Endothelial cell of umbilical vein (primary cell): ENCODE data around the gene CTAGE9. TPM values are rescaled to one million over a fixed set of nuclear protein-coding genes. Genes with fewer than 3 reads are reported as not detected.

Experiments
- BruUV-seq: library from RNA; stranded (reverse); fragments of 400-500 nt; replicated peaks from 2 replicates; lab custom pipeline; 2021; lab: Mats Ljungman, UMichigan
- CTCF ChIA-PET: fragments of 300-600, 350-600 bp; sonication (Branson Sonifier 250); formaldehyde crosslinking; loops from one replicate; lab custom pipeline; 2021; ENCODE audit warnings: antibody characterized with exemption, inconsistent platforms; lab: Charles Lee
- POLR2A ChIA-PET: fragments of 300-600, 350-600 bp; sonication (Branson Sonifier 250); formaldehyde crosslinking; loops from one replicate; lab custom pipeline; 2021; ENCODE audit warnings: antibody characterized with exemption, inconsistent platforms; lab: Charles Lee
- DNase-seq: peaks from one replicate; pipeline ENCODE4 v3.0.0-alpha.2; 2011; ENCODE audit warnings: low read depth, low spot score
- FAIRE-seq: peaks from 2 replicates; lab custom pipeline; 2011; peaks lifted over from hg19 to GRCh38; lab: Jason Lieb, UNC
- H2AFZ ChIP-seq: 2 replicates; pipeline ENCODE4 v1.6.0; 2012; ENCODE audit warnings: low read depth, low read length, control low read depth, inconsistent platforms
- H3K27ac ChIP-seq: 2 replicates; pipeline ENCODE4 v1.5.1; 2011; ENCODE audit warnings: low read depth, mild to moderate bottlenecking, control low read depth, low read length, moderate library complexity; ENCODE audit not compliant: insufficient read depth
- H3K27me3 ChIP-seq, 2 experiments: 2 replicates each; pipeline versions ENCODE4 v1.6.0 to v1.6.1; 2011; ENCODE audit warnings: low read length in 2 of 2, mixed read lengths in 1 of 2; ENCODE audit not compliant: control insufficient read depth in 2 of 2, insufficient read depth in 2 of 2
- H3K36me3 ChIP-seq, 2 experiments: 2 replicates in 1 of 2; 3 replicates in 1 of 2; pipeline ENCODE4 v1.5.1; 2011; ENCODE audit warnings: low read length in 2 of 2, mild to moderate bottlenecking in 1 of 2, moderate library complexity in 1 of 2; ENCODE audit not compliant: control insufficient read depth in 2 of 2, insufficient read depth in 2 of 2; ENCODE audit errors: extremely low read depth in 1 of 2
- H3K4me1 ChIP-seq: 3 replicates; pipeline ENCODE4 v1.5.1; 2011; ENCODE audit warnings: mild to moderate bottlenecking, low read length; ENCODE audit not compliant: control insufficient read depth, insufficient read depth; ENCODE audit errors: extremely low read depth
- H3K4me2 ChIP-seq: 2 replicates; pipeline ENCODE4 v1.6.1; 2011; ENCODE audit warnings: low read length, control low read depth, mixed read lengths; ENCODE audit not compliant: insufficient read depth
- H3K4me3 ChIP-seq, 3 experiments: fragments of 200-600 bp in 1 of 3; sonication (generic), shearing (Covaris generic) in 1 of 3; replicated peaks in 1 of 3; 2 replicates each; pipeline ENCODE4 v1.5.1; 2011 to 2016; ENCODE audit warnings: control low read depth in 3 of 3, low read length in 3 of 3, mild to moderate bottlenecking in 2 of 3, inconsistent platforms in 1 of 3, low read depth in 1 of 3, moderate library complexity in 1 of 3; ENCODE audit not compliant: insufficient read depth in 1 of 3
- H3K79me2 ChIP-seq: 2 replicates; pipeline ENCODE4 v1.6.0; 2012; ENCODE audit warnings: low read length, inconsistent platforms; ENCODE audit not compliant: control insufficient read depth, insufficient read depth
- H3K9ac ChIP-seq: replicated peaks from 2 replicates; pipeline ENCODE3; 2011; ENCODE audit warnings: low read length, control low read depth; ENCODE audit not compliant: insufficient read depth; ENCODE audit errors: extremely low read depth
- H3K9me1 ChIP-seq: replicated peaks from 3 replicates; pipeline ENCODE4 v1.6.0; 2011; ENCODE audit warnings: mild to moderate bottlenecking, low read length; ENCODE audit not compliant: control insufficient read depth, insufficient read depth; ENCODE audit errors: extremely low read depth
- H3K9me3 ChIP-seq: replicated peaks from 2 replicates; pipeline ENCODE4 v1.5.1; 2012; ENCODE audit warnings: low read length, inconsistent platforms; ENCODE audit not compliant: control insufficient read depth, insufficient read depth
- H4K20me1 ChIP-seq: replicated peaks from 2 replicates; pipeline ENCODE3; 2011; ENCODE audit warnings: mild to moderate bottlenecking, low read length; ENCODE audit not compliant: control insufficient read depth, insufficient read depth; ENCODE audit errors: extremely low read depth
- CTCF ChIP-seq, 2 donors: IDR thresholded peaks; 1 replicate in 1 of 2; 2 replicates in 1 of 2; pipeline ENCODE4 v1.5.1; 2011; ENCODE audit warnings: low read length in 2 of 2, mild to moderate bottlenecking in 2 of 2, moderate library complexity in 2 of 2, control low read depth in 1 of 2, inconsistent platforms in 1 of 2, low read depth in 1 of 2; ENCODE audit not compliant: insufficient read depth in 1 of 2; ENCODE audit errors: extremely low read depth in 1 of 2
- EZH2 ChIP-seq: IDR thresholded peaks from 2 replicates; pipeline ENCODE4 v1.6.1; 2012; ENCODE audit warnings: borderline replicate concordance, low read depth, mild to moderate bottlenecking, moderate library complexity, low read length, inconsistent platforms; ENCODE audit not compliant: severe bottlenecking
- FOS ChIP-seq: IDR thresholded peaks from 2 replicates; pipeline ENCODE4 v1.6.1; 2011; ENCODE audit warnings: mild to moderate bottlenecking, low read length, moderate library complexity, borderline replicate concordance; ENCODE audit not compliant: insufficient read depth
- GATA2 ChIP-seq: IDR thresholded peaks from 2 replicates; pipeline ENCODE4 v1.7.0; 2011; ENCODE audit warnings: low read depth, mild to moderate bottlenecking, moderate library complexity, mixed read lengths, low read length; ENCODE audit not compliant: insufficient read length, insufficient read depth
- JUN ChIP-seq: IDR thresholded peaks from 2 replicates; pipeline ENCODE4 v1.6.1; 2011; ENCODE audit warnings: borderline replicate concordance, low read depth; ENCODE audit not compliant: insufficient read length, insufficient read depth
- MAX ChIP-seq: IDR thresholded peaks from 2 replicates; pipeline ENCODE4 v1.6.1; 2011; ENCODE audit not compliant: insufficient read depth, insufficient read length
- MYC ChIP-seq: IDR thresholded peaks from one replicate; pipeline ENCODE4 v1.6.1; 2011; ENCODE audit warnings: mild to moderate bottlenecking, low read depth, low read length
- POLR2A ChIP-seq: IDR thresholded peaks from 2 replicates; pipeline ENCODE4 v1.6.1; 2012; ENCODE audit warnings: low read depth, mild to moderate bottlenecking, control low read depth, low read length
- POLR2AphosphoS5 ChIP-seq: IDR thresholded peaks from 2 replicates; pipeline ENCODE4 v1.6.1; 2012; ENCODE audit warnings: low read depth, mild to moderate bottlenecking, control low read depth, low read length, moderate library complexity; ENCODE audit not compliant: insufficient read depth
- dilution Hi-C: fragments of 300-500 bp; cut with MboI; formaldehyde crosslinking; loops from one replicate; pipeline ENCODE4 v1.15.0; 2019; ENCODE audit warnings: low sequenced_read_pairs; ENCODE audit not compliant: extremely low pct_ligation_motif_present
- intact Hi-C: fragments of 100-400 bp; cut with micrococcal nuclease; formaldehyde crosslinking; loops from one replicate; pipeline ENCODE4 v1.10.0; 2022
- polyA plus RNA-seq, 4 experiments: library from polyadenylated mRNA; depleted of rRNA in 3 of 4; stranded (reverse) in 3 of 4; unstranded in 1 of 4; fragments of >200 nt; gene quantifications; 2 replicates each; pipeline versions ENCODE4 v1.2.1 to v1.2.3, GENCODE V29; 2011 to 2012; ENCODE audit warnings: missing spikeins in 1 of 4
- total RNA-seq: library from RNA; stranded (reverse); gene quantifications from 2 replicates; pipeline ENCODE4 v1.2.3, GENCODE V29; 2021

The CTAGE9 gene
- total and polyA plus RNA-seq, 2 donors (not counting 3 experiments of a cell fraction or from before 2014, with no cell fraction given), result not detected

GRCh38 chr6:131663578-131664165, 47.1 kb downstream of the CTAGE9 start:
- Histone ChIP-seq H3K9ac (no peak overlapping the region), H3K79me2 (no peaks in the 10 kb centered on the region), H3K4me1 (peaks cover 8% of the 10 kb centered on the region), H3K4me3 (no peak overlapping the region), H3K36me3 (no peaks in the 10 kb centered on the region), H3K9me3 (no peaks in the 10 kb centered on the region), H2AFZ (no peak overlapping the region), H4K20me1 (no peaks in the 10 kb centered on the region), H3K27me3 (no peaks in the 10 kb centered on the region), H3K4me2 (no peak overlapping the region), H3K27ac (no peak overlapping the region), H3K9me1 (no peaks in the 10 kb centered on the region)
- DNase-seq (no peak), FAIRE-seq (no peak)
- dilution Hi-C loops, result no loop called here
- ChIA-PET CTCF (interaction anchor here (0.6 to 1.5 kb wide), 3 partner anchors 16 to 627 kb away, joined by 3 to 5 read pairs (median 3); partner anchors contain the start of gene MED23), POLR2A (no interaction called here)
- BruUV-seq, result no TSS peak
- intact Hi-C loops, result no loop called here
- TF ChIP-seq JUN (no peak), POLR2AphosphoS5 (no peak), POLR2A (no peak), MAX (no peak), FOS (no peak), GATA2 (no peak), MYC (no peak), CTCF (IDR thresholded peaks at IDR 0.05; ENCODE audit: extremely low read depth in 1 of 2, insufficient read depth in 1 of 2, low read depth in 1 of 2, low read length in 2 of 2) (no peak), EZH2 (no peak)
